AG10803 (cell line): Measurements from ENCODE around the gene LIMS2.

Experiments used
- DNase-seq: peaks from one replicate; pipeline ENCODE4 v3.0.0; 2010; ENCODE audit warnings: low read depth
- H3K4me3 ChIP-seq: 2 replicates; pipeline ENCODE4 v1.5.1; 2011; ENCODE audit warnings: mild to moderate bottlenecking, low read length, control low read depth
- CTCF ChIP-seq: conservative IDR thresholded peaks from 2 replicates; pipeline ENCODE4 v1.5.1; 2011; ENCODE audit warnings: mild to moderate bottlenecking, low read length, control low read depth, inconsistent platforms

The LIMS2 gene

GRCh38 chr2:127665267-127665893 lies 9.9 kb downstream of the LIMS2 start:
- no peak overlapping the region for H3K4me3 ChIP-seq
- DNase-seq, result no peak
- TF ChIP-seq CTCF, result no peak

- DNase-seq, result no peak
- H3K4me3 ChIP-seq, result no peak overlapping the region
- no peak for TF ChIP-seq CTCF
Observed at GRCh38 chr2:127664895-127665225, 10.5 kb downstream of the LIMS2 start.

GRCh38 chr2:127664065-127664894 lies 11.1 kb downstream of the LIMS2 start:
- peak overlapping the region; percentile 13; the same call in 1 of the 2 replicates for H3K4me3 ChIP-seq
- TF ChIP-seq CTCF, result no peak
- DNase-seq, result no peak

- no peak overlapping the region for H3K4me3 ChIP-seq
- no peak for TF ChIP-seq CTCF
- no peak for DNase-seq
Observed at GRCh38 chr2:127663566-127664064, 11.7 kb downstream of the LIMS2 start.

- DNase-seq, result no peak
- no peak overlapping the region for H3K4me3 ChIP-seq
- no peak for TF ChIP-seq CTCF
Observed at GRCh38 chr2:127662937-127663565, 12.3 kb downstream of the LIMS2 start.

GRCh38 chr2:127661949-127662510 lies 13.3 kb downstream of the LIMS2 start:
- DNase-seq, result peak; percentile 34
- no peak overlapping the region for H3K4me3 ChIP-seq
- TF ChIP-seq CTCF, result no peak
